OCI-LY7 (cell line): Measurements from ENCODE around the gene ACOXL. TPM values are rescaled to one million over a fixed set of nuclear protein-coding genes. Genes with fewer than 3 reads are reported as not detected.

Experiments used
- BruUV-seq: library from RNA; stranded (reverse); fragments of 400-500 nt; replicated peaks from 2 replicates; lab custom pipeline; 2021; lab: Mats Ljungman, UMichigan
- CTCF ChIA-PET: fragments of 300-600 bp; sonication (Branson Sonifier 250); formaldehyde crosslinking; loops from one replicate; lab custom pipeline; 2022; ENCODE audit warnings: antibody characterized with exemption; ENCODE audit not compliant: unreplicated experiment; lab: Charles Lee
- POLR2A ChIA-PET: fragments of 300-600 bp; sonication (Branson Sonifier 250); formaldehyde crosslinking; loops from one replicate; lab custom pipeline; 2022; ENCODE audit warnings: antibody characterized with exemption; lab: Charles Lee
- DNase-seq: peaks from one replicate; pipeline ENCODE4 v3.0.0-alpha.2; 2015; ENCODE audit warnings: low spot score
- H2AFZ ChIP-seq: fragments of 200-600 bp; sonication (generic), shearing (Covaris generic); 2 replicates; pipeline ENCODE4 v1.6.1; 2014; ENCODE audit warnings: mild to moderate bottlenecking, antibody characterized with exemption, low read length, moderate library complexity
- H3K27ac ChIP-seq: fragments of 200-600 bp; sonication (generic); 2 replicates; pipeline ENCODE4 v1.5.1; 2014; ENCODE audit warnings: mixed run types, low read depth, mild to moderate bottlenecking, moderate library complexity, low read length, inconsistent platforms; ENCODE audit not compliant: poor library complexity, severe bottlenecking
- H3K36me3 ChIP-seq: fragments of 200-600 bp; sonication (generic); 2 replicates; pipeline ENCODE4 v1.6.1; 2014; ENCODE audit warnings: mild to moderate bottlenecking, antibody characterized with exemption, low read length, moderate library complexity, mixed read lengths; ENCODE audit not compliant: insufficient read depth
- H3K4me1 ChIP-seq: fragments of 200-600 bp; sonication (generic); 2 replicates; pipeline ENCODE4 v1.5.1; 2014; ENCODE audit warnings: mild to moderate bottlenecking, low read length; ENCODE audit not compliant: insufficient read depth, poor library complexity, severe bottlenecking
- H3K4me2 ChIP-seq: fragments of 200-600 bp; sonication (generic); 2 replicates; pipeline ENCODE4 v1.6.1; 2014; ENCODE audit warnings: mild to moderate bottlenecking, low read length
- H3K4me3 ChIP-seq: fragments of 200-600 bp; sonication (generic); 2 replicates; pipeline ENCODE4 v1.5.1; 2014; ENCODE audit warnings: mild to moderate bottlenecking, low read depth, low read length; ENCODE audit not compliant: poor library complexity, severe bottlenecking
- H3K79me2 ChIP-seq: fragments of 200-600 bp; sonication (generic); 2 replicates; pipeline ENCODE4 v1.6.1; 2016; ENCODE audit warnings: low read depth, mild to moderate bottlenecking, low read length, moderate library complexity, mixed read lengths; ENCODE audit not compliant: insufficient read depth
- H3K9me2 ChIP-seq: fragments of 200-600 bp; sonication (generic); 2 replicates; pipeline ENCODE4 v1.6.1; 2016; ENCODE audit warnings: mild to moderate bottlenecking, low read length, mixed read lengths; ENCODE audit not compliant: insufficient read depth
- H3K9me3 ChIP-seq: fragments of 200-600 bp; sonication (generic); 2 replicates; pipeline ENCODE4 v1.6.1; 2014; ENCODE audit warnings: mild to moderate bottlenecking, mixed run types, low read length, mixed read lengths
- H4K20me1 ChIP-seq: fragments of 200-600 bp; sonication (generic); 2 replicates; pipeline ENCODE4 v1.6.1; 2014; ENCODE audit warnings: mild to moderate bottlenecking, antibody characterized with exemption, low read length, moderate library complexity, mixed read lengths; ENCODE audit not compliant: insufficient read depth
- EZH2phosphoT487 ChIP-seq: fragments of 200-600 bp; sonication (generic); IDR thresholded peaks from 2 replicates; pipeline ENCODE4 v1.6.1; 2018; ENCODE audit warnings: low read depth, borderline replicate concordance, mild to moderate bottlenecking, mixed run types, antibody characterized with exemption, low read length, moderate library complexity, mixed read lengths
- intact Hi-C: fragments of 100-400 bp; cut with micrococcal nuclease; formaldehyde crosslinking; loops from one replicate; pipeline ENCODE4 v1.10.0; 2022; ENCODE audit not compliant: unreplicated experiment
- total RNA-seq, 2 experiments: library from RNA; depleted of rRNA in 1 of 2; stranded (reverse); fragments of >200 nt in 1 of 2; shearing (Covaris generic) in 1 of 2; gene quantifications; 2 replicates each; pipeline ENCODE4 v1.2.3, GENCODE V29; 2014 to 2022
- TF ChIP-seq, protein P1 (sequence below): fragments of 200-600 bp; sonication (generic); conservative IDR thresholded peaks from 2 replicates; pipeline ENCODE4 v1.5.1; 2014; ENCODE audit warnings: mild to moderate bottlenecking, antibody characterized with exemption, low read length, moderate library complexity, mixed read lengths

The ACOXL gene
- total RNA-seq, 2 experiments from 2014 or later, result 1.4 TPM; not detected in 1

DNA sequence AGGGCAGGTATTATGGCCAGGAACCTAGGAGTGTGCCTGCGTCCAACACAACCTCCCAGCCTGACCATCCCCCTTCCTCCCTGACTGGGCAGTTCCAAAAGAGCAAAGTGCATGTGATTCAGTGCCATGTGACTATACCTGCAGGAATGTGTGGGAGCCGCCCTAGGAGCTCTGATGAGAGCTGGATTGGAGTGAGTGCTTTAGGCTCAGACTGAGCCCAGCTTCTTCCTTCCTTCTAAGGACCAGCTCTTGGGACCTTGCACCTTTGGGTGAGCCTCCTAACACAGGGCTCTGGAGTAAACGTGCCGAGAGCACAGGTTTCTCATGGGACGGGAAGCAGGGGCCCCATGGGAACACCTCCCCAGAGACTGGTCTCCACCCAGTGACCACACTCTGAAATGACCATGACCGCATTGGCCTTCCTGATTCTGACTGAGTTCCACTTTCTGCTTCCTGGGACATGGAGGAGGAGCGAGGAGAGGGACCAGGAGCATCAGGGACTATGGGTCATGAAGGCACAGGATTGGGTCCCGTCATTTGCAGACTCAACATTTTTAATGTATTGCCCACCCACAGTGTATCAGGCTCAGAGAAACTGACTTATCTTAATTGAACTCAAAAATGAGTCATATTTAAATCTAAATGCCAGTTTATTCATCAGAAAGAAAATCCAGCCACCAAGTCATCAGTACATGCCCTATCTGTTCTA, 300.5 kb downstream of the ACOXL start:
- peaks cover 79% of the 10 kb centered on the region for H3K4me1 ChIP-seq
- H3K79me2 ChIP-seq, result no peaks in the 10 kb centered on the region
- no peaks in the 10 kb centered on the region for H3K9me2 ChIP-seq
- H3K9me3 ChIP-seq, result 0 out of 2 replicates have a peak, but pooled peaks cover 6% of the 10 kb centered on the region
- H2AFZ ChIP-seq, result no peak overlapping the region
- H3K27ac ChIP-seq, result no peak overlapping the region
- H3K4me2 ChIP-seq, result no peak overlapping the region
- ChIA-PET CTCF (no interaction called here), POLR2A (no interaction called here)
- TF ChIP-seq, protein P1, sequence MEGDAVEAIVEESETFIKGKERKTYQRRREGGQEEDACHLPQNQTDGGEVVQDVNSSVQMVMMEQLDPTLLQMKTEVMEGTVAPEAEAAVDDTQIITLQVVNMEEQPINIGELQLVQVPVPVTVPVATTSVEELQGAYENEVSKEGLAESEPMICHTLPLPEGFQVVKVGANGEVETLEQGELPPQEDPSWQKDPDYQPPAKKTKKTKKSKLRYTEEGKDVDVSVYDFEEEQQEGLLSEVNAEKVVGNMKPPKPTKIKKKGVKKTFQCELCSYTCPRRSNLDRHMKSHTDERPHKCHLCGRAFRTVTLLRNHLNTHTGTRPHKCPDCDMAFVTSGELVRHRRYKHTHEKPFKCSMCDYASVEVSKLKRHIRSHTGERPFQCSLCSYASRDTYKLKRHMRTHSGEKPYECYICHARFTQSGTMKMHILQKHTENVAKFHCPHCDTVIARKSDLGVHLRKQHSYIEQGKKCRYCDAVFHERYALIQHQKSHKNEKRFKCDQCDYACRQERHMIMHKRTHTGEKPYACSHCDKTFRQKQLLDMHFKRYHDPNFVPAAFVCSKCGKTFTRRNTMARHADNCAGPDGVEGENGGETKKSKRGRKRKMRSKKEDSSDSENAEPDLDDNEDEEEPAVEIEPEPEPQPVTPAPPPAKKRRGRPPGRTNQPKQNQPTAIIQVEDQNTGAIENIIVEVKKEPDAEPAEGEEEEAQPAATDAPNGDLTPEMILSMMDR, result no peak
- no peak for TF ChIP-seq EZH2phosphoT487
- H3K4me3 ChIP-seq, result no peak overlapping the region
- no TSS peak for BruUV-seq
- DNase-seq, result no peak
- intact Hi-C loops, result loop anchor here (10.0 kb wide), 1 partner anchor 642 kb away; no protein-coding TSS in a partner anchor
- no peaks in the 10 kb centered on the region for H3K36me3 ChIP-seq
- H4K20me1 ChIP-seq, result no peaks in the 10 kb centered on the region

DNA sequence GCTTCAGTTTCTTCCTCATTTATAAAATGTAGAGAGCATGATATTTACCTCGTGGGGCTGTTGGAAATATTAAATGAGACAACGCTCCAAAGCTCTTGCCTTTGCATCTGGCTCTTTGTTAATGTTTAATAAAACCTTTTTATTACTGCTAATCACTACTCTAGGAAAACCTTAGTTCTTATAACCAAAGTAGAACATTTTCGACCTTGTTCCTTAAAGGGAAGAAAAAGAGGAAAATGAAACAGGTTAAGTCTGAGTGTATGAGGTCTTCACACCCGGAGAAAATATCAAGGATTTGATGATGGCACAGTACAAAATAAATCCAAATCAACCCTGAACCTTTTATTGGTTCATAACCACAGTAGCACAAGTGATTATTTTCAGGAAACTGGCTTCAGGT, 301.8 kb downstream of the ACOXL start:
- Histone ChIP-seq H2AFZ (peak overlapping the region; percentile 35; the same call in 1 of the 2 replicates), H3K4me1 (peaks cover 85% of the 10 kb centered on the region), H3K4me3 (no peak overlapping the region), H3K79me2 (no peaks in the 10 kb centered on the region), H3K36me3 (no peaks in the 10 kb centered on the region), H3K9me2 (no peaks in the 10 kb centered on the region), H4K20me1 (no peaks in the 10 kb centered on the region), H3K27ac (no peak overlapping the region), H3K4me2 (peak overlapping the region; percentile 15), H3K9me3 (no peaks in the 10 kb centered on the region)
- no peak for DNase-seq
- TF ChIP-seq EZH2phosphoT487, result no peak
- TF ChIP-seq, protein P1, result no peak
- intact Hi-C loops, result loop anchor here (10.0 kb wide), 1 partner anchor 641 kb away; no protein-coding TSS in a partner anchor
- ChIA-PET POLR2A (no interaction called here), CTCF (no interaction called here)
- BruUV-seq, result no TSS peak

DNA sequence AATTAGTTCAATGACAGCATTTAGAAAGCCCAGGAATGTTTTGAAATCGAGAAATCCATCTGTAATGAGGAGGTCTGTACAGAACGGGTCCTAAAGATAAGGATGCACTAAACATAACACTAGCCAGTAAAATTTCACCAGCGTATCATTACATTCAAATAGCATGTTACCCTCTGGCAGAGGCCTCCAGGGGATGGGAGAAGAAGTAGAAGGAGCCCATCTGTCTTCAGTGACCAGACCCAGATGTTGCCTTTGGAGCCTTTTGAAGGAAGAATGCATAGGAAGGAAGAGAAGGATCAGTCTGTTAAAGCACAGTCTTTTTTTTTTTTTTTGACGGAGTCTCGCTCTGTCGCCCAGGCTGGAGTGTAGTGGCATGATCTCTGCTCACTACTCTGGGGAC, 302.2 kb downstream of the ACOXL start:
- TF ChIP-seq, protein P1, result no peak
- TF ChIP-seq EZH2phosphoT487, result no peak
- intact Hi-C loops, result loop anchor here (10.0 kb wide), 1 partner anchor 640 kb away; no protein-coding TSS in a partner anchor
- ChIA-PET POLR2A (interaction anchor here (1.4 kb wide), 1 partner anchor 23 kb away, joined by 5 read pairs; no protein-coding TSS in a partner anchor), CTCF (no interaction called here)
- DNase-seq, result no peak
- no TSS peak for BruUV-seq
- Histone ChIP-seq H3K4me3 (no peak overlapping the region), H3K9me3 (no peaks in the 10 kb centered on the region), H3K4me2 (peak overlapping the region; percentile 15; the same call in 1 of the 2 replicates), H2AFZ (peak overlapping the region; percentile 35; the same call in 1 of the 2 replicates), H3K9me2 (no peaks in the 10 kb centered on the region), H3K79me2 (no peaks in the 10 kb centered on the region), H3K36me3 (no peaks in the 10 kb centered on the region), H4K20me1 (no peaks in the 10 kb centered on the region), H3K27ac (no peak overlapping the region), H3K4me1 (peaks cover 85% of the 10 kb centered on the region)
